Progenitor cell of endocrine pancreas (in vitro differentiated cells): ENCODE results near the gene ATP4B. TPM values are rescaled to one million over a fixed set of nuclear protein-coding genes. Genes with fewer than 3 reads are reported as not detected.

Experiments
- DNase-seq: peaks from one replicate; pipeline ENCODE4 v3.0.0; 2021; ENCODE audit warnings: low spot score; ENCODE audit not compliant: unreplicated experiment
- H3K27ac Mint-ChIP-seq: 2 replicates; pipeline ENCODE4 v1.8.0; 2021; ENCODE audit warnings: mild to moderate bottlenecking, moderate library complexity, mixed read lengths
- H3K27me3 Mint-ChIP-seq: 2 replicates; pipeline ENCODE4 v1.8.0; 2021; ENCODE audit warnings: mixed read lengths
- H3K36me3 Mint-ChIP-seq: 2 replicates; pipeline ENCODE4 v1.8.0; 2022; ENCODE audit warnings: mixed read lengths; ENCODE audit not compliant: insufficient read depth
- H3K4me1 Mint-ChIP-seq: 2 replicates; pipeline ENCODE4 v1.8.0; 2021; ENCODE audit warnings: low read depth, mixed read lengths
- H3K4me3 Mint-ChIP-seq: 2 replicates; pipeline ENCODE4 v1.8.0; 2021; ENCODE audit warnings: low read depth, mild to moderate bottlenecking, moderate library complexity, mixed read lengths
- H3K9me3 Mint-ChIP-seq: 2 replicates; pipeline ENCODE4 v1.8.0; 2021; ENCODE audit warnings: low read depth, mixed read lengths
- total RNA-seq: library from RNA; stranded (reverse); gene quantifications from 2 replicates; pipeline ENCODE4 v1.2.1, GENCODE V29; 2021
- TF ChIP-seq, protein P1 (sequence below): fragments of 200-600 bp; sonication (generic); IDR thresholded peaks from one replicate; pipeline ENCODE4 v1.5.0; 2021; ENCODE audit warnings: antibody characterized with exemption, mild to moderate bottlenecking; ENCODE audit not compliant: unreplicated experiment

ATP4B gene
- total RNA-seq, 1 donor from 2014 or later: not detected

DNA sequence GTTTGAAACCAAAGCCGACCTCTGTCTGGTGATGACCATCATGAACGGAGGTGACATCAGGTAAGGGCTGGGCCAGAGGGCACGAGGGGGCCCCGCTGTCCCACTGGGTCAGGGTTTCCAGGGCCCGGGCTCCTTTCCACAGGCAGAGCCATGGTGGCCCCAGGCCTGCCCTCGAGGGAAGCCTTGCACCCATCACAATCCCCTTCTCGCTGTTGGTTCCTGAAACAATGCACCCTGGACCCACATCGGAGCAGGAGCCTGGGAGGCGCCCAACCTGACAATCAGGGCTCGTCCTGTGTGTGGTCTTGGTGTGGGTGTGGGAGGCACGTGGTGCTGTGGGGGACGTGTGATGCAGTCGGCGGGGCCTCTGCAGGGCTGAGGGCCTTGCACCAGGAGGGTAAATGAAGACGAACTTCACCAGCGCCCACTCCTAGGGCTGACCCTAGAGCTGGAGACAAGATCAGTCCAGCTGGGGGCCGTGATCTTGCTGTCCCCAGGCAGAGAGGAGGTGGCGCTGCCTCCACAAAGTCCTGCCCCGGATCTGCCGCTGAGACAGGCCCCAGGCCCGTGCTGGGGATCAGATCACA, 11.8 kb upstream of the ATP4B start:
- Mint-ChIP-seq H3K9me3 (no peaks in the 10 kb centered on the region), H3K27me3 (peaks cover 9% of the 10 kb centered on the region)
- DNase-seq: no peak

DNA sequence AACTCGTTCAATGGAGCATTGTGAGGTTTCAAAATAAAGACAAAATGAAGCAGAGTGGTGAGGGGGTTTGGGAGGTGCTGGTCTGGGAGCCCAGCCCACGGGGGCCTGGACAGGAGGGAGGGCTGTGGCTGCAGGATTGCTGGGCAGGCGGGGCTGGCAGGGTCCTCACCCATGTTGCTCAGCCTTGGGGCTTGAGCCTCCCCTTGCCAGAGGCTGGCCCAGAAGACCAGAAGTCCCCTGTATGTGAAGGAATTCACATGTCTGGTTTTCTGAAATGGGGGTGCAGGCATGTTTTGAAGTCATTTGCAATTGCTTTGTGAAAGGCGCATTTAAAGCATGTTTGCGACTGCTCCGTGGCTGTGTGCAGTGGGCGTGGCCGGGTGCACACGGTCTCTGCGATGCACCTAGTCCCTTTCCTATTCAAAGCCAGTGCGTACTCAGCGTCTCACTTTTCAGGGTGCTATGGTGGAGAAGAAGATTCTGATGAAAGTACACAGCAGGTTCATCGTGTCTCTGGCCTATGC, 11.3 kb upstream of the ATP4B start:
- no peak overlapping the region for H3K27ac Mint-ChIP-seq
- TF ChIP-seq, protein P1, sequence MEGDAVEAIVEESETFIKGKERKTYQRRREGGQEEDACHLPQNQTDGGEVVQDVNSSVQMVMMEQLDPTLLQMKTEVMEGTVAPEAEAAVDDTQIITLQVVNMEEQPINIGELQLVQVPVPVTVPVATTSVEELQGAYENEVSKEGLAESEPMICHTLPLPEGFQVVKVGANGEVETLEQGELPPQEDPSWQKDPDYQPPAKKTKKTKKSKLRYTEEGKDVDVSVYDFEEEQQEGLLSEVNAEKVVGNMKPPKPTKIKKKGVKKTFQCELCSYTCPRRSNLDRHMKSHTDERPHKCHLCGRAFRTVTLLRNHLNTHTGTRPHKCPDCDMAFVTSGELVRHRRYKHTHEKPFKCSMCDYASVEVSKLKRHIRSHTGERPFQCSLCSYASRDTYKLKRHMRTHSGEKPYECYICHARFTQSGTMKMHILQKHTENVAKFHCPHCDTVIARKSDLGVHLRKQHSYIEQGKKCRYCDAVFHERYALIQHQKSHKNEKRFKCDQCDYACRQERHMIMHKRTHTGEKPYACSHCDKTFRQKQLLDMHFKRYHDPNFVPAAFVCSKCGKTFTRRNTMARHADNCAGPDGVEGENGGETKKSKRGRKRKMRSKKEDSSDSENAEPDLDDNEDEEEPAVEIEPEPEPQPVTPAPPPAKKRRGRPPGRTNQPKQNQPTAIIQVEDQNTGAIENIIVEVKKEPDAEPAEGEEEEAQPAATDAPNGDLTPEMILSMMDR: no peak

More for the DNA sequence above, 11.8 kb upstream of the ATP4B start:
- Mint-ChIP-seq H3K4me1 (peaks cover 7% of the 10 kb centered on the region), H3K27ac (no peak overlapping the region), H3K4me3 (no peak overlapping the region), H3K36me3 (no peaks in the 10 kb centered on the region)
- TF ChIP-seq, protein P1: no peak

DNA sequence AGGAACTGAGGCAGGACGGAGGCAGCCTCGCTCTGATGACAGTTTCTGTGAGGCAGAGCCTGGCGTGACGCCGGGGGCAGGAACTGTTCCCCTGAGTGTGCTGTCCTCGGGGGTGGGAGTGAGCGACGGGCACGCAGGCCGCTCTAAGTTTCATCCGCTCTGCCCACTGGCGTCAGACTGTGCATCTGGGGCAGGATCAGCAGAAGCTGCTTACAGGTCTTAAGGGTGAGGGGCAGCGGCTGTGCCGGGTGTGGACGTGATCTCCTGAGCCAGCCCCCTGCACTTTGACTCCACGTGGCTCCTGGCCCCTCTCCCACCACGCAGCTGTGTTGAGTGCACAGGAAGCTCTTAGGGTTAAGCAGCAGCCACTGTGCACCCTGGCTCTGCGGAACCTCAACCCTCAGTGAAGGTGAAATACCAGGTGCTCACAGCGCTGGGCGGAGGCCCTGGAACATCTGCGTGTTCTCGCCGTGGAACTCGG, 10.5 kb upstream of the ATP4B start:
- H3K27ac Mint-ChIP-seq: no peak overlapping the region
- H3K9me3 Mint-ChIP-seq: no peaks in the 10 kb centered on the region
- no peak for DNase-seq
- H3K36me3 Mint-ChIP-seq: no peaks in the 10 kb centered on the region
- TF ChIP-seq, protein P1: no peak
- no peak overlapping the region for H3K4me3 Mint-ChIP-seq
- peaks cover 9% of the 10 kb centered on the region for H3K27me3 Mint-ChIP-seq
- peaks cover 12% of the 10 kb centered on the region for H3K4me1 Mint-ChIP-seq

More for the DNA sequence above, 11.3 kb upstream of the ATP4B start:
- Mint-ChIP-seq H3K36me3 (no peaks in the 10 kb centered on the region), H3K4me3 (no peak overlapping the region), H3K9me3 (no peaks in the 10 kb centered on the region), H3K4me1 (peaks cover 11% of the 10 kb centered on the region), H3K27me3 (peaks cover 9% of the 10 kb centered on the region)
- no peak for DNase-seq

DNA sequence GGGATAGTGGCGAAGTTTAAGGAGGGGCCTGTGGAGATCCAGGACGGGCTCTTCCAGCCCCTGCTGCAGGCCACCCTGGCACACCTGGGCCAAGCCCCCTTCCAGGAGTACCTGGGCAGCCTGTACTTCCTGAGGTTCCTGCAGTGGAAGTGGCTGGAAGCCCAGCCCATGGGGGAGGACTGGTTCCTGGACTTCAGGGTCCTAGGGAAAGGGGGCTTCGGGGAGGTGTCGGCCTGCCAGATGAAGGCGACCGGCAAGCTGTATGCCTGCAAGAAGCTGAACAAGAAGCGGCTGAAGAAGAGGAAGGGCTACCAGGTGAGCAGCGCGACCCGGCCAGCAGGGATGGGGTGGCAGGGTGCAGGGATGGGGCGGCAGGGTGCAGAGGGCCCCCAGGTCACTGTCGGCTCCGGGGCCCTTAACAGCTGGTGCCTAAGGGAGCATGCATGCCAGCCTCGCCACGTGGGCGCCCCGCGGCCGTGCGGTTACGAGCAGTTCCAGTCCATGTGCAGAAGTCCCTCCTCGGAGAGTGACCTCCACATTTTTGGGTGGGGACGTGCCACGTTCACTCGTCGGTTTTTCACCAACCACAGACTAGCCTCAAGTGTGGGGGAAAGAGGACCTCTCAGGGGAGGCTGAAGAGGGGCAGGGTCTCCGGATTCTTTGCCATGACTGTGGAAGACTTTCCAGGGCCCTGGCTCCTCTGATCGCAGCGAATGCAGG, 9.9 kb upstream of the ATP4B start:
- TF ChIP-seq, protein P1: no peak
- Mint-ChIP-seq H3K27ac (no peak overlapping the region), H3K27me3 (peaks cover 9% of the 10 kb centered on the region), H3K4me3 (no peak overlapping the region), H3K36me3 (no peaks in the 10 kb centered on the region), H3K4me1 (peaks cover 12% of the 10 kb centered on the region), H3K9me3 (no peaks in the 10 kb centered on the region)
- no peak for DNase-seq

DNA sequence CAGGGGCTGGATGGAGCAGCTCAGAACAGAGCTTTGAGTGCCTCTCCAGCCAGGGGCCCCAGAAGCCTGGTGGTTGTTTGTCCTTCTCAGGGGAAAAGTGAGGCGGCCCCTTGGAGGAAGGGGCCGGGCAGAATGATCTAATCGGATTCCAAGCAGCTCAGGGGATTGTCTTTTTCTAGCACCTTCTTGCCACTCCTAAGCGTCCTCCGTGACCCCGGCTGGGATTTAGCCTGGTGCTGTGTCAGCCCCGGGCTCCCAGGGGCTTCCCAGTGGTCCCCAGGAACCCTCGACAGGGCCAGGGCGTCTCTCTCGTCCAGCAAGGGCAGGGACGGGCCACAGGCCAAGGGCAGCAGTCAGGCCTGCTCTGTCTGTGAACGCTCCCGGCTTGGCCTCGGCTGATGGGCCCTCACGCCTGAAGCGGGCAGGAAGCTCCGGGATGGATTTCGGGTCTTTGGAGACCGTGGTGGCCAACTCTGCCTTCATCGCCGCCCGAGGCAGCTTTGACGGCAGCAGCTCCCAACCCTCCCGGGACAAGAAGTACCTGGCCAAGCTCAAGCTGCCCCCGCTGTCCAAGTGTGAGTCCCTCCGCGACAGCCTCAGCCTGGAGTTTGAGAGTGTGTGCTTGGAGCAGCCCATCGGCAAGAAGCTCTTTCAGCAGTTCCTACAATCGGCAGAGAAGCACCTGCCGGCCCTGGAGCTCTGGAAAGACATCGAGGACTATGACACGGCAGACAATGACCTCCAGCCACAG, 9.1 kb upstream of the ATP4B start, which contains the start of gene GRK1:
Gene GRK1, plus strand, starts transcription at position 269 of the 751 bp plus-strand sequence. Its CDS starts 168 bp downstream, at position 437.
- no peak within 1 kb of the TSS for H3K4me3 Mint-ChIP-seq
- H3K27ac Mint-ChIP-seq: peak within 1 kb of the TSS; percentile 83
- H3K4me1 Mint-ChIP-seq: peaks cover 12% of the 10 kb centered on the region
- no peak for DNase-seq
- peaks cover 1% of the 10 kb centered on the region for H3K9me3 Mint-ChIP-seq
- TF ChIP-seq, protein P1: no peak
- H3K36me3 Mint-ChIP-seq: no peaks in the 10 kb centered on the region
- peaks cover 6% of the 10 kb centered on the region for H3K27me3 Mint-ChIP-seq
